SU-DHL-6 (cell line): ENCODE data around the gene WIZ.
"Not testable (repeated sequence)": the region's sequence is repeated elsewhere in the genome, so short reads cannot be mapped to it uniquely, and the experiment has no call there.

ENCODE experiments used
- H2AFZ ChIP-seq: fragments of 200-600 bp; sonication (generic); 2 replicates; pipeline ENCODE4 v1.6.1; 2014; ENCODE audit warnings: low read depth, mild to moderate bottlenecking, moderate library complexity, mixed read lengths, antibody characterized with exemption, low read length; ENCODE audit not compliant: severe bottlenecking
- H3F3A ChIP-seq: fragments of 200-600 bp; shearing (Covaris generic); 2 replicates; pipeline ENCODE4 v1.6.0; 2016; ENCODE audit warnings: antibody characterized with exemption, mild to moderate bottlenecking; ENCODE audit not compliant: insufficient read depth
- H3K27ac ChIP-seq: fragments of 200-600 bp; sonication (generic); 2 replicates; pipeline ENCODE4 v1.5.1; 2016; ENCODE audit warnings: low read depth, mild to moderate bottlenecking, low read length, moderate library complexity, mixed read lengths
- H3K27me3 ChIP-seq: fragments of 200-600 bp; sonication (generic), shearing (Covaris generic); 2 replicates; pipeline ENCODE4 v1.6.0; 2014; ENCODE audit warnings: mild to moderate bottlenecking, low read length
- H3K36me3 ChIP-seq: fragments of 200-600 bp; sonication (generic); 2 replicates; pipeline ENCODE4 v1.6.1; 2014; ENCODE audit warnings: mild to moderate bottlenecking, low read length, mixed read lengths
- H3K4me2 ChIP-seq: fragments of 300-600, 200-600 bp; shearing (Covaris generic), sonication (generic); 2 replicates; pipeline ENCODE4 v1.6.0; 2014; ENCODE audit warnings: low read length, low read depth, mild to moderate bottlenecking; ENCODE audit not compliant: poor library complexity, severe bottlenecking
- H3K4me3 ChIP-seq: fragments of 200-600 bp; sonication (generic); 2 replicates; pipeline ENCODE4 v1.5.1; 2014; ENCODE audit warnings: antibody characterized with exemption, low read length, mild to moderate bottlenecking, mixed read lengths; ENCODE audit not compliant: insufficient read depth, poor library complexity, severe bottlenecking
- H3K79me2 ChIP-seq: fragments of 200-600 bp; sonication (generic); 2 replicates; pipeline ENCODE4 v1.6.1; 2014; ENCODE audit warnings: mild to moderate bottlenecking, low read length, moderate library complexity; ENCODE audit not compliant: insufficient read depth
- H3K9ac ChIP-seq: fragments of 200-600 bp; sonication (generic); 2 replicates; pipeline ENCODE4 v1.7.0; 2014; ENCODE audit warnings: mild to moderate bottlenecking, low read length
- H3K9me2 ChIP-seq: fragments of 200-600 bp; sonication (generic); replicated peaks from 2 replicates; pipeline ENCODE4 v1.6.1; 2014; ENCODE audit warnings: low read length; ENCODE audit not compliant: insufficient read depth
- H3K9me3 ChIP-seq: fragments of 200-600 bp; sonication (generic); 2 replicates; pipeline ENCODE4 v1.6.1; 2014; ENCODE audit warnings: low read length, mixed read lengths; ENCODE audit not compliant: insufficient read depth
- H4K20me1 ChIP-seq: fragments of 200-600 bp; sonication (generic); 2 replicates; pipeline ENCODE4 v1.6.1; 2014; ENCODE audit warnings: low read depth, mild to moderate bottlenecking, antibody characterized with exemption, low read length, moderate library complexity, mixed read lengths
- CTCF ChIP-seq: fragments of 200-600 bp; sonication (generic); IDR thresholded peaks from one replicate; pipeline ENCODE4 v1.5.1; 2017; ENCODE audit warnings: antibody characterized with exemption, mild to moderate bottlenecking, low read length, moderate library complexity; ENCODE audit not compliant: insufficient read depth, poor library complexity, severe bottlenecking
- EZH2phosphoT487 ChIP-seq: fragments of 200-600 bp; sonication (generic), shearing (Covaris generic); conservative IDR thresholded peaks from 2 replicates; pipeline ENCODE4 v1.6.1; 2018; ENCODE audit warnings: mild to moderate bottlenecking, antibody characterized with exemption, low read length, moderate library complexity, mixed read lengths

The WIZ gene

DNA sequence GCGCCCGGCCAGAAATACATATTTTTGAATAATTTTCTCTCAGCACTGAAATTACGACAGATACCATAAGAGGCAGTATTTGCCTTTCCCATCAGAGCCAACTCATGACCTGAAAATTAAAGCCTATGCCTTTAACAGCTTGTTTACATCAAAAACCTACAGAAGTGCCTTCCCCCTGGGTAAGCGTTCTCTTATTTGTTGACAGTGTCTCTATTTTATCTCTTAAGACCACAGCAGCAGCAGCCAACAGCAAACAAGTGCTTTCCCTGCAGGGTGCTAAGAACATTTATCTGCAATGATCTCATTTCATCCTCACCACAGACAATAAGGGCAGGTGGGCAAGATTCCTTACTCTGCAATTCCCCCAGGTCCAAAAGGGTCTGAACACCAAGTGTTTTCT, 36.9 kb downstream of the WIZ start:
- H2AFZ ChIP-seq, result no peak overlapping the region

GRCh38 chr19:15411351-15411750, 38.4 kb downstream of the WIZ start:
- Histone ChIP-seq H4K20me1 (peaks cover 17% of the 10 kb centered on the region; the same call in 1 of the 2 replicates), H3K79me2 (peaks cover 100% of the 10 kb centered on the region)
- not testable (repeated sequence) for H3K27me3 ChIP-seq, H3F3A ChIP-seq, H3K27ac ChIP-seq, H3K36me3 ChIP-seq, H3K9ac ChIP-seq, H3K4me2 ChIP-seq, H3K4me3 ChIP-seq, H2AFZ ChIP-seq, H3K9me3 ChIP-seq, H3K9me2 ChIP-seq

More for the DNA sequence above, 36.9 kb downstream of the WIZ start:
- Histone ChIP-seq H3F3A (no peaks in the 10 kb centered on the region), H3K9me2 (no peaks in the 10 kb centered on the region), H3K36me3 (no peaks in the 10 kb centered on the region; the same call in 1 of the 2 replicates), H3K79me2 (peaks cover 100% of the 10 kb centered on the region), H4K20me1 (peaks cover 8% of the 10 kb centered on the region; the same call in 1 of the 2 replicates), H3K9me3 (no peaks in the 10 kb centered on the region), H3K9ac (no peak overlapping the region), H3K4me2 (no peak overlapping the region), H3K27me3 (no peaks in the 10 kb centered on the region), H3K4me3 (no peak overlapping the region), H3K27ac (no peak overlapping the region)
- TF ChIP-seq CTCF, result no peak
- no peak for TF ChIP-seq EZH2phosphoT487

- no peak overlapping the region for H3K4me3 ChIP-seq
- H3K9me2 ChIP-seq, result no peaks in the 10 kb centered on the region
- peaks cover 2% of the 10 kb centered on the region; the same call in 1 of the 2 replicates for H3K36me3 ChIP-seq
- H3K27ac ChIP-seq, result no peak overlapping the region
- no peak overlapping the region for H3K4me2 ChIP-seq
- no peak overlapping the region for H2AFZ ChIP-seq
- H4K20me1 ChIP-seq, result peaks cover 25% of the 10 kb centered on the region; the same call in 1 of the 2 replicates
- no peak overlapping the region for H3K9ac ChIP-seq
- peaks cover 81% of the 10 kb centered on the region for H3K79me2 ChIP-seq
- H3K9me3 ChIP-seq, result no peaks in the 10 kb centered on the region
- no peak for TF ChIP-seq EZH2phosphoT487
- TF ChIP-seq CTCF, result no peak
- H3K27me3 ChIP-seq, result no peaks in the 10 kb centered on the region
- no peaks in the 10 kb centered on the region for H3F3A ChIP-seq
Measured at GRCh38 chr19:15404780-15405211, 45.0 kb downstream of the WIZ start.

GRCh38 chr19:15404097-15404779, 45.5 kb downstream of the WIZ start:
- Histone ChIP-seq H3K36me3 (peaks cover 2% of the 10 kb centered on the region; the same call in 1 of the 2 replicates), H3K4me2 (no peak overlapping the region), H3K9me3 (no peaks in the 10 kb centered on the region), H2AFZ (no peak overlapping the region), H3K79me2 (peaks cover 76% of the 10 kb centered on the region), H3K9me2 (no peaks in the 10 kb centered on the region), H3K4me3 (no peak overlapping the region), H3F3A (no peaks in the 10 kb centered on the region), H3K27ac (no peak overlapping the region), H4K20me1 (peaks cover 25% of the 10 kb centered on the region; the same call in 1 of the 2 replicates), H3K9ac (no peak overlapping the region), H3K27me3 (no peaks in the 10 kb centered on the region)
- TF ChIP-seq EZH2phosphoT487 (no peak), CTCF (no peak)
